ENCODE measurements around the gene CNTN6. TPM values are rescaled to one million over a fixed set of nuclear protein-coding genes. Genes with fewer than 3 reads are reported as not detected.

The CNTN6 gene
- total RNA-seq, 4 donors from 2014 or later = 7.7 to 16.4 (median 8.9) TPM

DNA sequence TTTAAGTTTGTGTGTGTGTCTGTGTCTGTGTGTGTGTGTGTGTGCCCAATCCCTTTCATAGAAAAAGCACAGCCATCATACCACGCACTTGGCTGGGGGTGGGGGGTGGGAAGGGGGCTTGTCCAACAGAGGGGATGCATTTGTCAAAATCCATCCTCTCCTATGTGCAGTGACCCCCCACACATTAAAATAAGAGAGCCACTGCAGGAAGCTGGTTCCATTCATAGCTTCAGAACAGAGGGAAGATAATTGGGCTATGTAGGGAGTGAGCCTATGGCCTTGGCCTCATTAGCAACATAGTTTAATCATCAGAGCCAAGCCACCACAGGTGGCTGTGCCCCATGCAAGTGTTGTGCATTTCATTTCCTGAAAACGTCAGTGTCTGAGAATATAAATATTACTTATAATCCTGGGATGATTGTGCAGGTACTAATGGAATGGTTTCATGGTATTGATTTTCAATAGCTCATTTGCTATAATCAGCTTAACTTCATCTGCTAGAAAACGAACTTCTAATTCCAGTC is 330.8 kb downstream of the CNTN6 start:
- Histone ChIP-seq H3K4me1 (no peaks in the 10 kb centered on the region), H3K36me3 (no peaks in the 10 kb centered on the region), H3K27ac (no peak overlapping the region), H3K9me3 (no peaks in the 10 kb centered on the region), H3K27me3 (no peaks in the 10 kb centered on the region), H3K4me3 (replicated peaks in 1 of 3) (no peak overlapping the region)
- no peak for DNase-seq
- intact Hi-C loops (cut with DNase I) = no loop called here
- TF ChIP-seq POLR2A (IDR thresholded peaks at IDR 0.05) = no peak
- TF ChIP-seq, protein P1, sequence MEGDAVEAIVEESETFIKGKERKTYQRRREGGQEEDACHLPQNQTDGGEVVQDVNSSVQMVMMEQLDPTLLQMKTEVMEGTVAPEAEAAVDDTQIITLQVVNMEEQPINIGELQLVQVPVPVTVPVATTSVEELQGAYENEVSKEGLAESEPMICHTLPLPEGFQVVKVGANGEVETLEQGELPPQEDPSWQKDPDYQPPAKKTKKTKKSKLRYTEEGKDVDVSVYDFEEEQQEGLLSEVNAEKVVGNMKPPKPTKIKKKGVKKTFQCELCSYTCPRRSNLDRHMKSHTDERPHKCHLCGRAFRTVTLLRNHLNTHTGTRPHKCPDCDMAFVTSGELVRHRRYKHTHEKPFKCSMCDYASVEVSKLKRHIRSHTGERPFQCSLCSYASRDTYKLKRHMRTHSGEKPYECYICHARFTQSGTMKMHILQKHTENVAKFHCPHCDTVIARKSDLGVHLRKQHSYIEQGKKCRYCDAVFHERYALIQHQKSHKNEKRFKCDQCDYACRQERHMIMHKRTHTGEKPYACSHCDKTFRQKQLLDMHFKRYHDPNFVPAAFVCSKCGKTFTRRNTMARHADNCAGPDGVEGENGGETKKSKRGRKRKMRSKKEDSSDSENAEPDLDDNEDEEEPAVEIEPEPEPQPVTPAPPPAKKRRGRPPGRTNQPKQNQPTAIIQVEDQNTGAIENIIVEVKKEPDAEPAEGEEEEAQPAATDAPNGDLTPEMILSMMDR (IDR thresholded peaks at IDR 0.05) = no peak
- 73 to 77% methylated on average over 3 of the region's 3 CpGs for WGBS, 2 donors

DNA sequence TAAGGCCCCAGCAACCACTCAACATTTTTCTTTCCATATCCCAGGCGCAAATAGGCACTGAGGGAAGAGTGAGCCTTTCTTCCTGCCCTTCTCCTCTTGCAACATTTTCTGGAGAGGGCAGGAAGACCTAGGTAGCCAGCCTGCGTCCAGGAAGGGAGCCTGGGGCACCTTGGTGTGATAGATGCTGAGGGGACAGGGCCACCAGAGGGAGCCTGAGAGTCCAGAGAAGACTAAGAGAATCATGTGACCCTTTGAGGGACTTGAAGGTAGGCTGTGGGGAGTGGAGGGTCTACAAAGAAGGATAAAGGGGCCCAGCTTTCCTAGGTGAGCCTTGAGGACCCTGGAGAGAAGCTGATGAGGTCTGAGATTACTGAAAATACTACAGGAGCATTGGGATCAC is 346.6 kb downstream of the CNTN6 start:
- intact Hi-C loops (cut with DNase I) = no loop called here
- Histone ChIP-seq H3K27me3 (no peaks in the 10 kb centered on the region), H3K9me3 (no peaks in the 10 kb centered on the region), H3K4me3 (replicated peaks in 1 of 3) (no peak overlapping the region), H3K4me1 (no peaks in the 10 kb centered on the region), H3K36me3 (no peaks in the 10 kb centered on the region), H3K27ac (no peak overlapping the region)
- WGBS, 2 donors = 91 to 92% methylated on average over 2 of the region's 2 CpGs
- no peak for TF ChIP-seq POLR2A (IDR thresholded peaks at IDR 0.05)
- TF ChIP-seq, protein P1 (IDR thresholded peaks at IDR 0.05) = peak in 1 of 6 experiments; percentile 21
- DNase-seq = peak; percentile 3 to 5

DNA sequence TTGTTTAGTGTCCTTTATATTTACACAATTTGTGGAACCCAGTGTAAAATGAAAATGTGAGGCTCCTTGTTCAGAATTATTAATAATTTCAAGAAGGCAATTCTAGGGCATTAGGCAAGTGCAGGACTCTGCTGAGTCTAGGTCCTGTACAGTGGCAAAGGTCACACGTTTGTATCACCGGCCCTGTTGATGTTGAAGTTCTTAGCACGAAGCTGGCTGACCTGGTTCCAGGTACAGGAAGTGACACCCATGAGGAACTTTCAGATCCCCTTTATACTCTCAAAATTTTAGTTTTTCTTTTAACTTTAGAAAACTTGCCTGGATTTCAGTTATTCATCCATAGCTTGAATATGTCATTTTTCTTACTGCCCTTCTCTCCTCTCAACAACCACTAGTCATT is 349.4 kb downstream of the CNTN6 start:
- H3K4me1 ChIP-seq = no peaks in the 10 kb centered on the region
- H3K4me3 ChIP-seq (replicated peaks in 1 of 3) = no peak overlapping the region
- TF ChIP-seq, protein P1 (IDR thresholded peaks at IDR 0.05) = no peak
- TF ChIP-seq POLR2A (IDR thresholded peaks at IDR 0.05) = no peak
- no peaks in the 10 kb centered on the region for H3K36me3 ChIP-seq
- no peaks in the 10 kb centered on the region for H3K9me3 ChIP-seq
- intact Hi-C loops (cut with DNase I) = no loop called here
- WGBS, 2 donors = 89 to 91% methylated on average over 3 of the region's 3 CpGs
- no peak for DNase-seq
- H3K27me3 ChIP-seq = no peaks in the 10 kb centered on the region
- H3K27ac ChIP-seq = no peak overlapping the region

DNA sequence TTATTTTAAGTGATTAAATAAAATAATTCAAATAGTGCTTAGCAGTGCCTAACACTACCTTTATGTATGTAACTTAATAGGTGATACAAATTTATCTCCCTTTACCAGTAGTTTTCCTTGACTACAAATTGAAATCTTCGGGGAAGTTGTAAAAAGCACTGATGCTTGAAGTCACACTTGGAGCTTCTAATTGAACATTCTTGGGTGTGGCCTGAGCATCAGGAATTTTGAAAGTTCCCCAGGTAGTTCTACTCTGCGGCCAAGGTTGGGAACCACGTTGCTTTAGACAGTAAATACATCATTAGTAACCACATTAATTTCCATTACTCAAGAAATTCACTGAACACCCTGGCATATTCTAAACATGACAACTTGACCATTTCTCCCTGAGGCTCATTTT is 351.4 kb downstream of the CNTN6 start:
- peak in 1 of 2 donors; percentile 2 for DNase-seq
- intact Hi-C loops (cut with DNase I) = no loop called here
- 36 to 40% methylated on average over 3 of the region's 3 CpGs for WGBS, 2 donors
- Histone ChIP-seq H3K27ac (no peak overlapping the region), H3K4me1 (no peaks in the 10 kb centered on the region), H3K4me3 (replicated peaks in 1 of 3) (no peak overlapping the region), H3K36me3 (no peaks in the 10 kb centered on the region), H3K27me3 (no peaks in the 10 kb centered on the region), H3K9me3 (no peaks in the 10 kb centered on the region)
- no peak for TF ChIP-seq POLR2A (IDR thresholded peaks at IDR 0.05)
- TF ChIP-seq, protein P1 (IDR thresholded peaks at IDR 0.05) = no peak

DNA sequence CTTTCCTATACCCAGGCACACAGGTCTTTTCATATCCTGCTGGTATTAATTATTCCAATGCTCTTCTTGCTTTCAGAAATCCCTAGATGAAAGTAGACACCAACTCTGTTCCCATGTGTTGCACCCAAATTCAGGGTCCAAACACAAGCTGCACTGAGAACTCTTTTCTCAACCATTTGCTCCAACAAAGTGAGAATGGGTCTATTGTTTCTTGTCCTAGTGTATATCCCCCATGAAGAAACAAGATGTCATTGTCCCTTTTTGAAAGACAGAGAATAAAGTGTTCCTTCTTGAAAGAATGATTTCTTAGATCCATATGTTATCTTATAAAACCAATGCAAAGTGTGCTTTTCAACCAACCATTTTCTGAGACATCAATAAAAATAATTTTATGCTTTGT is 353.7 kb downstream of the CNTN6 start:
- DNase-seq = no peak
- Histone ChIP-seq H3K36me3 (no peaks in the 10 kb centered on the region), H3K4me1 (no peaks in the 10 kb centered on the region), H3K4me3 (replicated peaks in 1 of 3) (no peak overlapping the region), H3K27ac (no peak overlapping the region), H3K9me3 (no peaks in the 10 kb centered on the region), H3K27me3 (no peaks in the 10 kb centered on the region)
- TF ChIP-seq, protein P1 (IDR thresholded peaks at IDR 0.05) = no peak
- no peak for TF ChIP-seq POLR2A (IDR thresholded peaks at IDR 0.05)
- intact Hi-C loops (cut with DNase I) = no loop called here
